Parathyroid adenoma (tissue), 2 donors: ENCODE results near the gene DNMT3A.

Experiments
- H2AFZ ChIP-seq: fragments of 300-600 bp; sonication (generic); one replicate; pipeline ENCODE4 v1.7.0; 2017; ENCODE audit warnings: antibody characterized with exemption, mild to moderate bottlenecking
- H3K27ac ChIP-seq: fragments of 300-600 bp; sonication (generic); one replicate; pipeline ENCODE4 v1.7.0; 2017
- H3K27me3 ChIP-seq: fragments of 300-600 bp; sonication (generic); one replicate; pipeline ENCODE4 v1.7.0; 2017; ENCODE audit warnings: low read length; ENCODE audit not compliant: control insufficient read depth, insufficient read depth
- H3K36me3 ChIP-seq: fragments of 300-600 bp; sonication (generic); one replicate; pipeline ENCODE4 v1.7.0; 2017; ENCODE audit warnings: low read length; ENCODE audit not compliant: control insufficient read depth, insufficient read depth
- H3K4me1 ChIP-seq: fragments of 300-600 bp; sonication (generic); one replicate; pipeline ENCODE4 v1.7.0; 2017; ENCODE audit warnings: control low read depth
- H3K4me2 ChIP-seq: fragments of 300-600 bp; sonication (generic); one replicate; pipeline ENCODE4 v1.7.0; 2017; ENCODE audit warnings: low read length
- H3K4me3 ChIP-seq: fragments of 300-600 bp; sonication (generic); one replicate; pipeline ENCODE4 v1.7.0; 2017; ENCODE audit warnings: low read depth, low read length
- H3K79me2 ChIP-seq: fragments of 300-600 bp; sonication (generic); one replicate; pipeline ENCODE4 v1.7.0; 2017; ENCODE audit warnings: control low read depth
- H3K9ac ChIP-seq: fragments of 300-600 bp; sonication (generic); one replicate; pipeline ENCODE4 v1.7.0; 2017; ENCODE audit warnings: mild to moderate bottlenecking
- H3K9me3 ChIP-seq: fragments of 300-600 bp; sonication (generic); one replicate; pipeline ENCODE4 v1.7.0; 2017; ENCODE audit warnings: low read length; ENCODE audit not compliant: control insufficient read depth
- CTCF ChIP-seq: fragments of 300-600 bp; sonication (generic); IDR thresholded peaks from one replicate; pipeline ENCODE4 v1.7.0; 2017; ENCODE audit warnings: antibody characterized with exemption, mild to moderate bottlenecking
- donor health status: primary hyperparathyroidism.

Gene DNMT3A

GRCh38 chr2:25259737-25260124, 82.0 kb downstream of the DNMT3A start:
- TF ChIP-seq CTCF = no peak
- no peak overlapping the region for H2AFZ ChIP-seq
- no peak overlapping the region for H3K4me3 ChIP-seq
- no peak overlapping the region for H3K4me2 ChIP-seq
- H3K9ac ChIP-seq = no peak overlapping the region
- H3K9me3 ChIP-seq = no peaks in the 10 kb centered on the region
- no peaks in the 10 kb centered on the region for H3K27me3 ChIP-seq
- H3K79me2 ChIP-seq = no peaks in the 10 kb centered on the region
- H3K4me1 ChIP-seq = peaks cover 6% of the 10 kb centered on the region
- no peaks in the 10 kb centered on the region for H3K36me3 ChIP-seq
- no peak overlapping the region for H3K27ac ChIP-seq

GRCh38 chr2:25258847-25259736, 82.6 kb downstream of the DNMT3A start:
- H3K27ac ChIP-seq = no peak overlapping the region
- H2AFZ ChIP-seq = no peak overlapping the region
- H3K27me3 ChIP-seq = no peaks in the 10 kb centered on the region
- TF ChIP-seq CTCF = no peak
- no peak overlapping the region for H3K4me3 ChIP-seq
- H3K4me1 ChIP-seq = peaks cover 6% of the 10 kb centered on the region
- no peak overlapping the region for H3K4me2 ChIP-seq
- H3K79me2 ChIP-seq = no peaks in the 10 kb centered on the region
- no peaks in the 10 kb centered on the region for H3K36me3 ChIP-seq
- H3K9me3 ChIP-seq = no peaks in the 10 kb centered on the region
- H3K9ac ChIP-seq = no peak overlapping the region

- no peak overlapping the region for H3K4me3 ChIP-seq
- TF ChIP-seq CTCF = no peak
- no peak overlapping the region for H2AFZ ChIP-seq
- no peaks in the 10 kb centered on the region for H3K9me3 ChIP-seq
- no peak overlapping the region for H3K9ac ChIP-seq
- H3K36me3 ChIP-seq = no peaks in the 10 kb centered on the region
- H3K4me1 ChIP-seq = peaks cover 6% of the 10 kb centered on the region
- no peaks in the 10 kb centered on the region for H3K79me2 ChIP-seq
- no peak overlapping the region for H3K27ac ChIP-seq
- H3K4me2 ChIP-seq = no peak overlapping the region
- H3K27me3 ChIP-seq = no peaks in the 10 kb centered on the region
These were observed 83.5 kb downstream of the DNMT3A start for GRCh38 chr2:25257931-25258846.

- Histone ChIP-seq H2AFZ (no peak overlapping the region), H3K9ac (no peak overlapping the region), H3K27me3 (no peaks in the 10 kb centered on the region), H3K36me3 (no peaks in the 10 kb centered on the region), H3K27ac (no peak overlapping the region), H3K4me2 (peak overlapping the region; percentile 44), H3K4me3 (no peak overlapping the region), H3K9me3 (no peaks in the 10 kb centered on the region), H3K79me2 (no peaks in the 10 kb centered on the region), H3K4me1 (peaks cover 6% of the 10 kb centered on the region)
- no peak for TF ChIP-seq CTCF
These were observed 84.6 kb downstream of the DNMT3A start for GRCh38 chr2:25257032-25257552.
